MCF 10A (cell line): ENCODE results near the gene PRSS33. TPM values are rescaled to one million over a fixed set of nuclear protein-coding genes. Genes with fewer than 3 reads are reported as not detected.

Source experiments
- BruUV-seq: library from RNA; stranded (reverse); fragments of 400-500 nt; replicated peaks from 2 replicates; lab custom pipeline; 2021; lab: Mats Ljungman, UMichigan
- CTCF ChIA-PET: fragments of 300-600 bp; sonication (Branson Sonifier 250); formaldehyde crosslinking; extraction: SDS; loops from one replicate; lab custom pipeline; 2021; ENCODE audit warnings: antibody characterized with exemption, inconsistent platforms; lab: Yijun Ruan, JAX
- POLR2A ChIA-PET: fragments of 300-600, 350-650 bp; sonication (Branson Sonifier 250); formaldehyde crosslinking; extraction: SDS; loops from one replicate; lab custom pipeline; 2020; ENCODE audit warnings: antibody characterized with exemption, inconsistent platforms; lab: Yijun Ruan, JAX
- DNase-seq: peaks from one replicate; pipeline ENCODE4 v3.0.0-alpha.2; 2018; ENCODE audit not compliant: unreplicated experiment
- H3K27ac Mint-ChIP-seq: one replicate; pipeline ENCODE4 v1.8.0; 2022; ENCODE audit warnings: mild to moderate bottlenecking, low read depth, mixed read lengths; ENCODE audit not compliant: unreplicated experiment
- H3K27me3 Mint-ChIP-seq: one replicate; pipeline ENCODE4 v1.8.0; 2022; ENCODE audit warnings: mixed read lengths; ENCODE audit not compliant: insufficient read depth, unreplicated experiment
- H3K36me3 Mint-ChIP-seq: one replicate; pipeline ENCODE4 v1.8.0; 2022; ENCODE audit warnings: mild to moderate bottlenecking, moderate library complexity, mixed read lengths; ENCODE audit not compliant: insufficient read depth, unreplicated experiment
- H3K4me1 Mint-ChIP-seq: one replicate; pipeline ENCODE4 v1.8.0; 2022; ENCODE audit warnings: mixed read lengths; ENCODE audit not compliant: insufficient read depth, unreplicated experiment
- H3K4me3 Mint-ChIP-seq: one replicate; pipeline ENCODE4 v1.8.0; 2022; ENCODE audit warnings: mild to moderate bottlenecking, moderate library complexity, mixed read lengths; ENCODE audit not compliant: unreplicated experiment
- H3K9me3 Mint-ChIP-seq: one replicate; pipeline ENCODE4 v1.8.0; 2022; ENCODE audit warnings: mixed read lengths; ENCODE audit not compliant: unreplicated experiment
- CTCF ChIP-seq: fragments of 200-600 bp; IDR thresholded peaks from one replicate; pipeline ENCODE4 v1.8.0; 2022; ENCODE audit warnings: antibody characterized with exemption, mild to moderate bottlenecking; ENCODE audit not compliant: unreplicated experiment
- intact Hi-C: fragments of 100-400 bp; cut with micrococcal nuclease; formaldehyde crosslinking; loops from 2 replicates; pipeline ENCODE4 v1.14.1; 2022
- total RNA-seq: library from RNA; stranded (reverse); gene quantifications from 2 replicates; pipeline ENCODE4 v1.2.3, GENCODE V29; 2022

Gene PRSS33
- total RNA-seq, 1 experiment from 2014 or later, result not detected

DNA sequence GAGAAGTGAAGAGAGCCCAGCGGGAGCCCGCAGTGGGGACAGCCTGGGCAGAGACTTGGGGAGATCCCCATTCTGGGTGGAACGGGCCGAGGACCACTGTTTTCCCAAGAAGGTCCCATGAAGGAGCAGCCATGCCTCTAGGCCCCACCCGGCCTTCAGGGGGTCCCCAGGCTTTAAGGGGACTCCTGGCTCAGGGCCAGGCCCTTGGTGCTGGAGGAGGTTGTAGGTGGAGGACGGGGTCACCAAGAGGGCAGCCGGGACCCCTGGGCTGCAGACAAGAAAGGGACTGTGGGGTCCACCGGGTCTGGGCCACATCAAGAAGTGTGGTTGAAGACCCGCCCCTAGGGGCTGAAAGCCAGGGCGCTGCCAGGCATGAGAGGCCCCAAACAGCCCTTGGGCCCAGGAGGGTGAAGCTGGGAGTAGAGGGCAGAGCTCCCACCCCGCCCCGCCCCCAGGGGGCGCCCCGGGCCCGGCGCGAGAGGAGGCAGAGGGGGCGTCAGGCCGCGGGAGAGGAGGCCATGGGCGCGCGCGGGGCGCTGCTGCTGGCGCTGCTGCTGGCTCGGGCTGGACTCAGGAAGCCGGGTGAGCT lies 29.5 kb upstream of the PRSS33 start, which contains the start of gene PRSS21:
TSS of gene PRSS21 (plus strand) at position 487 of the 589 bp plus-strand sequence. CDS start at position 519, 32 bp downstream.
- no TSS peak for BruUV-seq
- peak within 1 kb of the TSS; percentile 64 for H3K4me3 Mint-ChIP-seq
- H3K36me3 Mint-ChIP-seq, result peaks cover 5% of the 10 kb centered on the region
- peak; percentile 36 for TF ChIP-seq CTCF
- H3K27ac Mint-ChIP-seq, result peak within 1 kb of the TSS; percentile 35
- no peaks in the 10 kb centered on the region for H3K4me1 Mint-ChIP-seq
- intact Hi-C loops, result loop anchor here (2.0 kb wide), 1 partner anchor 52 kb away; no protein-coding TSS in a partner anchor
- ChIA-PET POLR2A (interaction anchor here (1.0 kb wide), 1 partner anchor 39 kb away, joined by 4 read pairs; no protein-coding TSS in a partner anchor), CTCF (interaction anchor here (0.6 kb wide), 1 partner anchor 611 kb away, joined by 4 read pairs; no protein-coding TSS in a partner anchor)
- peak; percentile 37 for DNase-seq
- no peaks in the 10 kb centered on the region for H3K9me3 Mint-ChIP-seq
- no peaks in the 10 kb centered on the region for H3K27me3 Mint-ChIP-seq

DNA sequence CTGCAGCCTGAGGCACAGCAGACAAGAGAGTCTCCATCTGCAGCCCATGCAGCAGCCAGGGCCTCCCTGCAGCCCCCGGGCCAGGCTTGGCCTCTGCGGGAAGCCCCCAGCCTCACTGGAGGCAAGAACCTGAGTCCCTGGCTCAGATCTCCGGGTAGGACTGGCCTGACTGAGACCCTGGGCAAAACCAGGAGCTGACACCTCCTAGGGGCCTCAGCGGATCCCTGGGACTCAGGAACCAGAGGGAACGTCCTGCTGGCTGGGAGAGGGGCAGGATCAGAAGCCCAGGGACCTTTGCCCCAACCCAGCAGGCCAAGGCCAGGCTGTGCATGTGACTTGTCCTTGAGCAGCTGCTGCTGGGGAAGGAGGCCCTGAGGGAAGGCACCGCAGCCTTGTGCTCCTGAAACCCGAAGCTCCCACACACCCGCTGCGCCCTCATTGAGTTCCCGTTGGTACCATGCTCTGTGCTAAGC lies 28.0 kb upstream of the PRSS33 start:
- Mint-ChIP-seq H3K36me3 (peaks cover 5% of the 10 kb centered on the region), H3K27ac (no peak overlapping the region), H3K9me3 (no peaks in the 10 kb centered on the region), H3K4me3 (no peak overlapping the region), H3K4me1 (no peaks in the 10 kb centered on the region), H3K27me3 (peaks cover 3% of the 10 kb centered on the region)
- no TSS peak for BruUV-seq
- intact Hi-C loops, result no loop called here
- no peak for TF ChIP-seq CTCF
- POLR2A ChIA-PET, result no interaction called here
- no peak for DNase-seq
- CTCF ChIA-PET, result interaction anchor here (0.6 kb wide), 1 partner anchor 1663 kb away, joined by 3 read pairs; no protein-coding TSS in a partner anchor

DNA sequence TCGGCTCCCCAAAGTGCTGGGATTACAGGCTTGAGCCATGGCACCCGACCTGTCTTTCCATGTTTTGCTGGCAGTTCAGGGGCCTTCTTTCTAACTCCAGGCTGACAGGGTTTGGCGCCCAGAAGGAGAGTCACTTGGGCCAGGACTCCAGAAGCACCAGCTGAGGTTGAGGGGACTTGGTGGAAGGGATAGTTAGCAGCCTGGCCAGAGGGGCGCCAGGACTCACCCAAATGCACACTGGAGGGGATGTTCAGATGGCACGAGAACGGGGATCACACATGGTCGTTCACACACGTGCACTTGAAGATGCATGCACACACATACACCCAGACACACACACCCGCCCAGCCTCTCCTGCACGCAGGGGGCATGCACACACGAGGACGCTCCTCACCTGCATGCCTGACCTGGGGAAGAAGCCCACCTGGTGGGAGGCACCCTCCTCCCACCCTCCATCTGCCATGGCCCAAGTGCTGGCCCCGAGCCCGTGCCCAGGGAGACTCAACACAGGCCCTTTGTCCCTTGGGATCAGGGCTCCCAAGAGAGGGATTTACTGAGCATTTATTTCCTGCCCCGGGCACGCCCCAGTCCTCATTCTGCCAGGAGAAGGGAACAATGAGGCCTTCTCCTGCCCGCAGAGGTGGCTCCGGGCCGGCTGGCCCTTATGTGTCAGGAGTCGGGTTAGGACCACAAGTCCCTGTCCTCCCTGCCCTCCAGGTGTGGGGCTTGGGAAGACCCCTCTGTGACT lies 27.4 kb upstream of the PRSS33 start:
- no peak overlapping the region for H3K4me3 Mint-ChIP-seq
- CTCF ChIA-PET, result no interaction called here
- POLR2A ChIA-PET, result no interaction called here
- DNase-seq, result no peak
- H3K4me1 Mint-ChIP-seq, result no peaks in the 10 kb centered on the region
- no peak overlapping the region for H3K27ac Mint-ChIP-seq
- H3K9me3 Mint-ChIP-seq, result no peaks in the 10 kb centered on the region
- peaks cover 5% of the 10 kb centered on the region for H3K36me3 Mint-ChIP-seq
- intact Hi-C loops, result no loop called here
- peaks cover 9% of the 10 kb centered on the region for H3K27me3 Mint-ChIP-seq
- BruUV-seq, result no TSS peak
- no peak for TF ChIP-seq CTCF

- H3K4me1 Mint-ChIP-seq, result no peaks in the 10 kb centered on the region
- no peak for DNase-seq
- H3K27ac Mint-ChIP-seq, result no peak overlapping the region
- peaks cover 16% of the 10 kb centered on the region for H3K27me3 Mint-ChIP-seq
- BruUV-seq, result no TSS peak
- ChIA-PET POLR2A (no interaction called here), CTCF (no interaction called here)
- H3K4me3 Mint-ChIP-seq, result no peak overlapping the region
- no peaks in the 10 kb centered on the region for H3K9me3 Mint-ChIP-seq
- intact Hi-C loops, result no loop called here
- no peak for TF ChIP-seq CTCF
- H3K36me3 Mint-ChIP-seq, result peaks cover 5% of the 10 kb centered on the region
Observed at GRCh38 chr16:2813771-2814221, 26.4 kb upstream of the PRSS33 start.
